ENCODE data around the gene DHRSX.
"Not testable (repeated sequence)": the region's sequence is repeated elsewhere in the genome, so short reads cannot be mapped to it uniquely, and the experiment has no call there.

Gene DHRSX

DNA sequence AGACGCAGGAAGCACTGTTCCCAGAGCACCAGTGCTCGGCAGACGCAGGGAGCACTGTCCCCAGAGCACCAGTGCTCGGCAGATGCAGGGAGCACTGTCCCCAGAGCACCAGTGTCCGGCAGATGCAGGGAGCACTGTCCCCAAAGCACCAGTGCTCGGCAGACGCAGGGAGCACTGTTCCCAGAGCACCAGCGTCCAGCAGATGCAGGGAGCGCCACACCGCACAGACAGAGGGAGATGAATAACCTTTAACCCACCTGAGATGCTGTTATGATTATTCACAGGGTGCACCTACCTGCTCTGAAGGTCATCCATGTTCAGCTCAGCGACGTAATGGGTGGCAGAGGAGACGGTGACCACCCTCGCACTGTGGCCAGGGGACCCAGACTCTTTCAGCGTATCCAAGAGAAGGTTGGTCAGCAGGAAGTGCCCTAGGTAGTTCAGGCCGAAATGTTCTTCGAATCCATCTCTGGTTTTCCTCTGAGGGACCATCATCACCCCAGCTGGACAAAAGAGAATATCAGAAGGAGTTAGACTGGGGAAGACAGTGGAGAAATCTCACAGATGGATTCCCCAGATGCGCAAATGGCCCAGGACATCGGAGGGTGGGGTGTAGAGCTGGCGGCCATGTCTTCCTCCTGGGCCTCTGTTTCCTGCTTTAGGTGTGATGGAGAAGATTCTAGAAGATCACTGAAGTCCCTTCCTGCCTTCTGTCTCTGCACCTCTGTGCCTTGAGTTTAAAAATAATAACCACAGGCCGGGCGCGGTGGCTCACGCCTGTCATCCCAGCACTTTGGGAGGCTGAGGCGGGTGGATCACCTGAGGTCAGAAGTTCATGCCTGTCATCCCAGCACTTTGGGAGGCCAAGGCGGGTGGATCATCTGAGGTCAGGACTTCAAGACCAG lies 234.1 kb downstream of the DHRSX start:
- no peak for DNase-seq

DNA sequence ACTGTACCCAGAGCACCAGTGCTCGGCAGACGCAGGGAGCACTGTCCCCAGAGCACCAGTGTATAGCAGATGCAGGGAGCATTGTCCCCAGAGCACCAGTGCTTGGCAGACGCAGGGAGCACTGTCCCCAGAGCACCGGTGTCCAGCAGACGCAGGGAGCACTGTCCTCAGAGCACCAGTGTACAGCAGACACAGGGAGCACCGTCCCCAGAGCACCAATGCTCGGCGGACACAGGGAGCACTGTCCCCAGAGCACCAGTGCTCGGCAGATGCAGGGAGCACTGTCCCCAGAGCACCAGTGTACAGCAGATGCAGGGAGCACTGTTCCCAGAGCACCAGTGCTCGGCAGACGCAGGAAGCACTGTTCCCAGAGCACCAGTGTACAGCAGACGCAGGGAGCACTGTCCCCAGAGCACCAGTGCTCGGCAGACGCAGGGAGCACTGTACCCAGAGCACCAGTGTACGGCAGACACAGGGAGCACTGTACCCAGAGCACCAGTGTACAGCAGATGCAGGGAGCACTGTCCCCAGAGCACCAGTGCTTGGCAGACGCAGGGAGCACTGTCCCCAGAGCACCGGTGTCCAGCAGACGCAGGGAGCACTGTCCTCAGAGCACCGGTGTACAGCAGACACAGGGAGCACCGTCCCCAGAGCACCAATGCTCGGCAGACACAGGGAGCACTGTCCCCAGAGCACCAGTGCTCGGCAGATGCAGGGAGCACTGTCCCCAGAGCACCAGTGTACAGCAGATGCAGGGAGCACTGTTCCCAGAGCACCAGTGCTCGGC lies 234.9 kb downstream of the DHRSX start:
- not testable (repeated sequence) for DNase-seq

DNA sequence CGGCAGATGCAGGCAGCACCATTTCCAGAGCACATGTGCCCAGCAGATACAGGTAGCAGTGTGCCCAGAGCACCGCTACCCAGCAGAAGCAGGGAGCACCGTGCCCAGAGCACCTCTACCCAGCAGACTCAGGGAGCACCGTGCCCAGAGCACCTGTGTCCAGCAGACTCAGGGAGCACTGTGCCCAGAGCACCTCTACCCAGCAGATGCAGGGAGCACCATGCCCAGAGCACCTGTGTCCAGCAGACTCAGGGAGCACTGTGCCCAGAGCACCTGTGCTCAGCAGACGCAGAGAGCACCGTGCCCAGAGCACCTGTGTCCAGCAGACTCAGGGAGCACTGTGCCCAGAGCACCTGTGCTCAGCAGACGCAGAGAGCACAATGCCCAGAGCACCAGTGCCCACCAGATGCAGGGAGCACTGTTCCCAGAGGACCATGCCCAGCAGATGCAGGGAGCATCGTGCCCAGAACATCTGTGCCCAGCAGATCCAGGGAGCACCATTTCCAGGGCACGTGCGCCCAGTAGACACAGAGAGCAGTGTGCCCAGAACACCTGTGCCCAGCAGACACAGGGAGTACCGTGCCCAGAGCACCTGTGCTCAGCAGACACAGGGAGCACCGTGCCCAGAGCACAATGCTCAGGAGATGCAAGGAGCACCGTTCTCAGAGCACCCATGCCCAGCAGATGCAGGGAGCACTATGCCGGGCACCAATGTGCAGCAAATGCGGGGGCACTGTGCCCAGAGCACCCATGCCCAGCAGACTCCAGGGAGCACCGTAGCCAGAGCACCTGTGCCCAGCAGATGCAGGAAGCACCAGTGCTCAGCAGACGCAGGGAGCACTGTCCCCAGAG lies 236.4 kb downstream of the DHRSX start:
- DNase-seq, result no peak

- no peak for DNase-seq
Observed at GRCh38 chrX:2263203-2263602, 237.6 kb downstream of the DHRSX start.

DNA sequence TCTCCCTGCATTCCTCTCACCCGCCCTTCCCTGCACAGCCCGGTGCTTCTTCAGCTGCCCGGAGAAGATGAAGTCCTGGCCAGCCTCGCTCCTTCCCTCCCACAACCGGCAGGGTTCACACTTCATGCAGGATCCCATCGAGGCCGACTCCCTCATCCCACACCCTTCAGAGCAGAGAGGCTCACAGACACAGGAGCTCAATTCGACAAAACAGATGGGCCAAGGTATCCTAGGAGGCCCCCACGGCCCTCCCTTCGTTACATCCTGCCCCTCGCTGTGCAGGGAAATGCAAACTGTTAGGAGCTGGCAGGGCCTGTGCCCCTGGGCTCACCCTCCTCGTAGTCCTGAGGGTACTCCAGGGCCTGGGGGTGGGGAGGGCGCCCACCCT lies 238.1 kb downstream of the DHRSX start:
- no peak for DNase-seq

DNA sequence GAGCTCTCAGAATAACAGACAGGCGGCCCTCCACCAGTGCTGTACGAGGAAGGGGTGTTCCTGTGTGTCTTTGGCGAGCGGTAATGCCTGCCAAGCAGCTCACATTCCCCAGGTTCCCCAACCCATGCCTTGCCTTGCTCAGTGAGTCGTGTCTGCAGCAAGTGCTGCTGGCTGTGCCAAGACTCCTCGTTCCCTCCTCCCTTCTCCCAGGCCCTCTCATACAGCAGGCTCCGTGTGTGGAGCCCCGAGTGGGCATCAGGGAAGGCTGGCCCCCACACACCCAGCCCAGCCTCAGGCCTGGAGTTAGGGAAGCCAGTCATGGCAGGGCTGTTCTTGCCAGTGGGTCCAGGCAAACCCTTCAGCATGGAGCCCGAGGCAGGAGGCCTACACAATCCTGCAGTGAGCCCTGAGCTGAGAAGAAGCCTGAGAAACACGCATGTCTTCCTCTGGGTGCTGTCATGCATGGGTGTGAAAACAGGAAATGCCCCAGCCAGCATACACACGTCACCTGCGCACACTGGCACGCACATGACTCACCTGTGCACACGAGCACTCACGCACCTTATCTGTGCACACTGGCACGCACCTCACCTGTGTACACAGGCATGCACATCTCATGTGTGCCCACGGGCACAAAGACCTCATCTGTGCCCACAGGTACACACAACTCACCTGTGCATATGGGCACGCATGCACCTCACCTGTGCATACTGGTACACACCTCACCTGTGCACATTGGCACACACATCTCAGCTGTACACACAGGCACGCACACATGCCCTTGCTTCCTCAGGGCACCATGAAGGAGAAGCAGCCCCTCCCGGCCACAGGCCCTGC lies 238.7 kb downstream of the DHRSX start:
- no peak for DNase-seq

- DNase-seq, result no peak
Observed at GRCh38 chrX:2252331-2253065, 248.3 kb downstream of the DHRSX start.

DNA sequence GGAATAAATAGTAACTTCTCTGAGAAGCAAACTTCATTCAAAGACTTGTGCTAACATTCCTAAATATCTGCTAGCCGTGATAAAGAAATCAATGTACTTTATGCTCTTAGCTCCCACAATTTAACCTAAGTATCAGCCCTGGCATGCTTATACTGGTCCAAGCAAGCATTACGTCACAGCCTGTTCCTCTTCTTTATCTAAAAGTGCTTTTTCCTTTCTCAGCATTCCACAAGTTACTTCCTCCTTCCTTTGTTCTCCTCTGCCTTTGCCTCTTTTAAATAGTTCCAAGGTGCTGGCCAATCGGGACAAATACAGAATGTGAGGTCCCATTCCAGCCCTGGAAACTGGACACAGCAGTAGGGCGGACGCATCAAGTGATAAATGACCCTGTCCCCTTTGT lies 249.6 kb downstream of the DHRSX start:
- no peak for DNase-seq

GRCh38 chrX:2243913-2244460 lies 256.8 kb downstream of the DHRSX start:
- DNase-seq, result no peak

- no peak for DNase-seq
Observed at GRCh38 chrX:2242980-2243379, 257.8 kb downstream of the DHRSX start.

DNA sequence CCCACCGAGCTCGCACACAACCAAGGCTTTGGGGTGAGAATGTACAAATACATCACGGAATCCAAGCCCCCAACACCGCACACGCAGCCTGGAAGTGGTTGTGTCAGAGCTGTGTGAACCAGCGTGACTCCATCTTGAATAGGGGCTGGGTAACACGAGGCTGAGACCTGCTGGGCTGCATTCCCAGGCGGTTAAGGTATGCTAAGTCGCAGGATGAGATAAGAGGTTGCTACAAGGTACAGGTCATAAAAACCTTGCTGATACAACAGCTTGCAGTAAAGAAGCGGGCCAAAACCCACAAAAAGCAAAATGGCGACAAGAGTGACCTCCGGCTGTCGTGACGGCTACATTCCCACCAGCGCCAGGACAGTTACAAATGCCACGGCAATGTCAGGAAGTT lies 258.4 kb downstream of the DHRSX start:
- no peak for DNase-seq

DNA sequence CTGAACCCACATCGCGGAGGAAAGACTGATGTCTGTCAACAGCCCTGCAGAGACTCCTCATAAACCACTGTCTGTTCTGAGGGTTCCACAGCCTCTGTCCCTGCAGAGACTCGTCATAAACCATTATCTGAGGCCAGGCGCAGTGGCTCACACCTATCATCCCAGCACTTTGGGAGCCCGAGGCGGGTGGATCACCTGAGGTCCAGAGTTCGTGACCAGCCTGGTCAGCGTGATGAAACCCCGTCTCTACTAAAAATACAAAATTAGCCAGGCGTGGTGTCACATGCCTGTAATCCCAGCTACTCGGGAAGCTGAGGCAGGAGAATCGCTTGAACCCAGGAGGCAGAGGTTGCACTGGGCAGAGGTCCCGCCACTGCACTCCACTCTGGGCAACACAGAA lies 259.3 kb downstream of the DHRSX start:
- DNase-seq, result not testable (repeated sequence)

- not testable (repeated sequence) for DNase-seq
Observed at GRCh38 chrX:2240761-2241160, 260.0 kb downstream of the DHRSX start.

GRCh38 chrX:2237976-2238375 lies 262.8 kb downstream of the DHRSX start:
- no peak for DNase-seq

- no peak for DNase-seq
Observed at GRCh38 chrX:2231570-2232192, 269.1 kb downstream of the DHRSX start.

DNA sequence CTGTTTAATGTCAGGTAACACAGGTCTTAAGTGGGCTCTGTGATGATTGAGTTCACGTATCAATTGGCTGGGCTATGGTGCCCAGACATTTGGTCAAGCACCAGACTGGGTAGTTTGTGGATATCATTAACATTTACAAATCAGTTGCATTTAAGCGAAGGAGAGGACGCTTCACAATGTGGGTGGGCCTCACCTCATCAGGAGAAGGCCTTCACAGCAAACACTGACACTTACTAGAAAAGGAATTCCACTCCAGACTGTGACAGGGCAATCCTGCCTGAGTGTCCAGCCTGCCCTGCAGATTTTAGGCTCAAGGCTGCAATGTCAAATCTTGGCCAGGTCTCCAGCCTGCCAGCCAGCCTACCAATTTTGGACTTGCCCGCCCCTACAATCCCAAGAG lies 270.3 kb downstream of the DHRSX start:
- DNase-seq, result no peak

DNA sequence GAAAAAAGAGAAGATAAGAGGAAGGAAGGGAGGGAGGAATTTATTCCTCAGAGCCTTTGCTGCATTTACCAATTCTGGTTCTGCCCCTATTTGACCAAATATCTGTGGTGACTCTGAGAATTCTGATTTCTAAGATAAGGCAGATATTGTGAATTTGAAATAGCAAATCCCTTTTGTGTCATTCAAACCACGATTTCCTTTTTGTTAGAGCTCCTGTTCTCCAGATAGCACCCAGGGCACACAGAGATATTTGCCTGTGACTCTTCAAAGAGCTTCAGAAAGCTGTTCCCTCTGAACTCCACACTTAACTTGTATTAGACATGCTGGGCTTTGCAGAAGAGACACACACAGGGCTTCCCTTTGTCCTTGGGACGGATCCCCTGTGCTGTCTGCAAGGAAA lies 272.2 kb downstream of the DHRSX start:
- DNase-seq, result no peak

GRCh38 chrX:2226906-2227656 lies 273.7 kb downstream of the DHRSX start:
- DNase-seq, result no peak

Measured in amygdala (tissue), 56 donors.